Bronchial epithelial cell (primary cell): ENCODE measurements around the gene MIXL1. TPM values are rescaled to one million over a fixed set of nuclear protein-coding genes. Genes with fewer than 3 reads are reported as not detected.

ENCODE experiments used
- DNase-seq: peaks from one replicate; pipeline ENCODE4 v3.0.0-alpha.2; 2010; ENCODE audit warnings: low read depth
- FAIRE-seq: peaks from 2 replicates; lab custom pipeline; 2011; peaks lifted over from hg19 to GRCh38; lab: Jason Lieb, UNC
- H3K27me3 ChIP-seq: 2 replicates; pipeline ENCODE4 v1.5.1; 2011; ENCODE audit warnings: low read length; ENCODE audit not compliant: control insufficient read depth, insufficient read depth
- H3K36me3 ChIP-seq: 2 replicates; pipeline ENCODE4 v1.5.1; 2011; ENCODE audit warnings: low read length; ENCODE audit not compliant: control insufficient read depth, insufficient read depth
- H3K4me3 ChIP-seq: 2 replicates; pipeline ENCODE4 v1.5.1; 2011; ENCODE audit warnings: mild to moderate bottlenecking, low read depth, low read length, control low read depth
- total RNA-seq: library from RNA; depleted of rRNA; stranded (reverse); fragments of >200 nt; gene quantifications from 2 replicates; pipeline ENCODE4 v1.2.1, GENCODE V29; 2014
- TF ChIP-seq, protein P1 (sequence below): IDR thresholded peaks from 2 replicates; pipeline ENCODE4 v1.5.1; 2011; ENCODE audit warnings: mild to moderate bottlenecking, moderate library complexity, low read length, control low read depth, inconsistent platforms; ENCODE audit not compliant: insufficient read depth, severe bottlenecking

The MIXL1 gene
- total RNA-seq, 1 donor from 2014 or later: not detected

DNA sequence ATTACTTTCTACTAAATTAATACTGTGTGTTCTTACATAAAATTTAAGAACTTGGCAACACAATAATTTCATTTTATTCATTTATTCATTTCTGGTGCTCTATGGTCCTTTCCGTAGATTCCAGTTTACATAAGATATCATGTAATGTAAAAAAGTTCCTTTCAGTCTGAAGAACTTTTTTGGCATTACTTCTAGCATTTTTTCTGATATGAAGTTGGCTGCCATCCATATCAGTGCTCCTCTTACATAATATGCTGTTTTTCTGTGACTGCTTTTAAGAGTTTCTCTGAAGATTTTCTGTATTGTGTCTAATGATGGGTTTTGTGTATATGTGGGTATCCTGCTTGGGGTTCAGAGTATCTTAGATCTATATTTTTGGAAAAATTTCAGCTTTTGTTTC lies 50.7 kb downstream of the MIXL1 start:
- TF ChIP-seq, protein P1, sequence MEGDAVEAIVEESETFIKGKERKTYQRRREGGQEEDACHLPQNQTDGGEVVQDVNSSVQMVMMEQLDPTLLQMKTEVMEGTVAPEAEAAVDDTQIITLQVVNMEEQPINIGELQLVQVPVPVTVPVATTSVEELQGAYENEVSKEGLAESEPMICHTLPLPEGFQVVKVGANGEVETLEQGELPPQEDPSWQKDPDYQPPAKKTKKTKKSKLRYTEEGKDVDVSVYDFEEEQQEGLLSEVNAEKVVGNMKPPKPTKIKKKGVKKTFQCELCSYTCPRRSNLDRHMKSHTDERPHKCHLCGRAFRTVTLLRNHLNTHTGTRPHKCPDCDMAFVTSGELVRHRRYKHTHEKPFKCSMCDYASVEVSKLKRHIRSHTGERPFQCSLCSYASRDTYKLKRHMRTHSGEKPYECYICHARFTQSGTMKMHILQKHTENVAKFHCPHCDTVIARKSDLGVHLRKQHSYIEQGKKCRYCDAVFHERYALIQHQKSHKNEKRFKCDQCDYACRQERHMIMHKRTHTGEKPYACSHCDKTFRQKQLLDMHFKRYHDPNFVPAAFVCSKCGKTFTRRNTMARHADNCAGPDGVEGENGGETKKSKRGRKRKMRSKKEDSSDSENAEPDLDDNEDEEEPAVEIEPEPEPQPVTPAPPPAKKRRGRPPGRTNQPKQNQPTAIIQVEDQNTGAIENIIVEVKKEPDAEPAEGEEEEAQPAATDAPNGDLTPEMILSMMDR: no peak
- H3K27me3 ChIP-seq: no peaks in the 10 kb centered on the region
- H3K4me3 ChIP-seq: no peak overlapping the region
- no peak for DNase-seq
- no peaks in the 10 kb centered on the region for H3K36me3 ChIP-seq
- FAIRE-seq: no peak

DNA sequence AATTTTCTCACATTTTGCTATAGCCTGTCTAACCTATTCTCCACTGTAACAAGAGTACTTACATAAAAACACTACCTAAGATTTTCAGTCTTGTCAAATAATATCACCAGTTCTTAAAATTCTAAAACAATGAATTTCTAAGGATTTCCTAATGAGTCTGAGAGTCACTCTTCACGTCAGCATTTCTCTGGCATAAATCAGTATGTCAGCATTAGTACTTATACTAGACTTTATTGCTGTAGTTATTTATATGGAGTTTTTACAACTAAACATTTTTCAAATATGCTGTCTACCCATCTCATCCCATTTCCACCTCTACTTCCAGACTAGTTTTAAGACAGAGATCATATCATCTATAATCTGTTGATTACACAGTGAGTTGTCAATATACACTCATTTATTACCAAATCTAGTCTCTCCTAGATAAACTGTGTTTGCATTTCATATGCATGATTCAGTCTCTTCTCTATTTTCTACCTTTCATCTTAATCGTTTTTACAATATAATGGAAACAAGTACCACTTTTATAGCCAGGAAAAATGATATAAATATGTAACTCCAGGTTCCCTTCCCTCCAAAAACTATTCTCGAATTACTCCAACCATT lies 52.7 kb downstream of the MIXL1 start:
- FAIRE-seq: no peak
- Histone ChIP-seq H3K36me3 (no peaks in the 10 kb centered on the region), H3K27me3 (no peaks in the 10 kb centered on the region), H3K4me3 (no peak overlapping the region)
- peak; percentile 15 for DNase-seq
- TF ChIP-seq, protein P1: no peak

Other genes with a start within 250 kb of the MIXL1 start
- 41.1 and 46.1 TPM in 2 replicates for gene SDE2, start 224.3 kb upstream of the MIXL1 start, total RNA-seq
- gene H3-3A, start 160.9 kb upstream of the MIXL1 start, total RNA-seq: 84.8 and 123 TPM in 2 replicates
- gene ACBD3, start 36.9 kb upstream of the MIXL1 start, total RNA-seq: 58.2 and 78.7 TPM in 2 replicates
- gene LIN9, start 85.5 kb downstream of the MIXL1 start, total RNA-seq: 2.6 and 3.2 TPM in 2 replicates
- gene PARP1, start 184.4 kb downstream of the MIXL1 start, total RNA-seq: 18.4 and 26.1 TPM in 2 replicates